Right atrium auricular region (tissue), 2 donors: ENCODE data around the gene ATP2C2. TPM values are rescaled to one million over a fixed set of nuclear protein-coding genes. Genes with fewer than 3 reads are reported as not detected.
"Not testable (repeated sequence)": the region's sequence is repeated elsewhere in the genome, so short reads cannot be mapped to it uniquely, and the experiment has no call there.

Experiments used
- DNase-seq: peaks from one replicate; pipeline ENCODE4 v3.0.0-alpha.2; 2019; ENCODE audit warnings: low spot score
- H3K27ac ChIP-seq, 2 donors: fragments of 200-600 bp; sonication (generic); 1 replicate in 1 of 2; 2 replicates in 1 of 2; pipeline ENCODE4 v1.5.1; 2016 to 2019
- H3K27me3 ChIP-seq, 2 donors: fragments of 200-600 bp; sonication (generic); one replicate each; pipeline versions ENCODE4 v1.5.1 to v1.6.0; 2017 to 2019
- H3K36me3 ChIP-seq: fragments of 200-600 bp; sonication (generic); one replicate; pipeline ENCODE4 v1.5.1; 2016
- H3K4me1 ChIP-seq, 2 donors: fragments of 200-600 bp; sonication (generic); one replicate each; pipeline versions ENCODE4 v1.5.1 to v1.6.0; 2017 to 2019
- H3K4me3 ChIP-seq, 2 donors: fragments of 200-600 bp; sonication (generic); 1 replicate in 1 of 2; 2 replicates in 1 of 2; pipeline ENCODE4 v1.5.1; 2017 to 2019; ENCODE audit warnings: mild to moderate bottlenecking in 1 of 2, moderate library complexity in 1 of 2
- H3K9me3 ChIP-seq, 2 donors: fragments of 200-600 bp; sonication (generic); one replicate each; pipeline ENCODE4 v1.5.1; 2019
- total RNA-seq, 2 donors: library from RNA; depleted of rRNA; stranded (reverse); fragments of >200 nt; gene quantifications; one replicate each; pipeline ENCODE4 v1.1.0, GENCODE V29; 2016
- TF ChIP-seq, protein P1 (sequence below), 2 donors: fragments of 200-600 bp; sonication (generic); IDR thresholded peaks; one replicate each; pipeline ENCODE4 v1.5.1; 2019; ENCODE audit warnings: antibody characterized with exemption in 2 of 2

Gene ATP2C2
- total RNA-seq, 2 donors from 2014 or later = not detected

DNA sequence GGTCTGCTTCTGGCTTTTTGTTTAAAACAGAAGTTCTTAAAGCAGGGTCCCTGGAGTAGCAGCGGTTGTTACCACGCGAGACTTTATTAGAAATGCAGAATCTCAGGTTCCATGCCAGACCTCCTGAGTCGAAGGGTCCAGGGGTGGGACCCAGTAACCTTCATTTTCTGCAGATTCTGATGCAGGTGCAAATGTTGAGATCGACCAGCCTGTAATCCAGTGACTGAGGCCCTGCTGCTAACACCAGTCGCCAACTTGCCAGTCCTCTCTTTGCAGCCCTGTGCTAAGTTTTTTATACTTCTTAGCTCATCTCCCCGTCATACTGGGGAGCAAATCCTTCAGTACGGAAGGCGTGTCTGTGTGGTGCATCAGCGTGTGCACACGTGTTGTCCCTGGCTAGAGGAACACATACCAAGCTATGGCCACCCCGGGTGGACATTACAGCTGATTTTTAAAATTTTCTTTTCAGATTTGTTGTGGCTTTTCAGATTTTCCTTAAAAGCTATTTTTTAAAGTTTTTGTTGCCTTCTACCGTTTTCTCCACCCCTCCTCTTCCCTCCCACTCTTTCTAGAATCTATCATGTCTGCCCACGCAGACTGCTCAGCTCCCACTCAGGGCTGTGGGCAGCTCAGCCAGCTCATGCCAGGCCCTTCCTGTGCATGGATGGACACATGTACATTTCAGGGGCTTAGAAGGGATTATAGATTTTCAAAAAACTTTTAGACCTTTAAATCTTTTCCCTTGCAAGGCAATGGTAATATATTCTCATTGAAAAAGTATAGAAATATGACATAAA, 78.5 kb downstream of the ATP2C2 start:
- Histone ChIP-seq H3K27me3 (no peaks in the 10 kb centered on the region), H3K36me3 (no peaks in the 10 kb centered on the region), H3K4me1 (no peaks in the 10 kb centered on the region), H3K4me3 (no peak overlapping the region), H3K27ac (no peak overlapping the region), H3K9me3 (no peaks in the 10 kb centered on the region)
- DNase-seq = no peak
- TF ChIP-seq, protein P1, sequence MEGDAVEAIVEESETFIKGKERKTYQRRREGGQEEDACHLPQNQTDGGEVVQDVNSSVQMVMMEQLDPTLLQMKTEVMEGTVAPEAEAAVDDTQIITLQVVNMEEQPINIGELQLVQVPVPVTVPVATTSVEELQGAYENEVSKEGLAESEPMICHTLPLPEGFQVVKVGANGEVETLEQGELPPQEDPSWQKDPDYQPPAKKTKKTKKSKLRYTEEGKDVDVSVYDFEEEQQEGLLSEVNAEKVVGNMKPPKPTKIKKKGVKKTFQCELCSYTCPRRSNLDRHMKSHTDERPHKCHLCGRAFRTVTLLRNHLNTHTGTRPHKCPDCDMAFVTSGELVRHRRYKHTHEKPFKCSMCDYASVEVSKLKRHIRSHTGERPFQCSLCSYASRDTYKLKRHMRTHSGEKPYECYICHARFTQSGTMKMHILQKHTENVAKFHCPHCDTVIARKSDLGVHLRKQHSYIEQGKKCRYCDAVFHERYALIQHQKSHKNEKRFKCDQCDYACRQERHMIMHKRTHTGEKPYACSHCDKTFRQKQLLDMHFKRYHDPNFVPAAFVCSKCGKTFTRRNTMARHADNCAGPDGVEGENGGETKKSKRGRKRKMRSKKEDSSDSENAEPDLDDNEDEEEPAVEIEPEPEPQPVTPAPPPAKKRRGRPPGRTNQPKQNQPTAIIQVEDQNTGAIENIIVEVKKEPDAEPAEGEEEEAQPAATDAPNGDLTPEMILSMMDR (IDR thresholded peaks at IDR 0.05) = no peak

DNA sequence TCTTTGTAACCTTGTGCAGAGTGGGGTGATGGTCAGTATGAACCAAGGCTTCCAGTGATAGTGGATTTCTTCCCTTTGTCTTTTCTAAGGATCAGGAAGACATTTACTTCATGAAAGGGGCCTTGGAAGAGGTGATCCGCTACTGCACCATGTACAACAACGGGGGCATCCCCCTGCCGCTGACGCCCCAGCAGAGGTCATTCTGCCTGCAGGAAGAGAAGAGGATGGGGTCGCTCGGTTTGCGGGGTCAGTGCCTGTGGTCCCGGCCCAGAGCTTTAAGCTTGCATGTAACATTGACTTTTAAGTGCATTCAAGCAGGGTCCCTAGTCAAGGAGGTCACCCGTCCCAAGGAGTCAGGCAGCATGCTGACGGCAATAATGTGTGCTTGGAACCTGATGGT, 80.1 kb downstream of the ATP2C2 start:
- H3K36me3 ChIP-seq = no peaks in the 10 kb centered on the region
- no peak overlapping the region for H3K27ac ChIP-seq
- H3K4me3 ChIP-seq = no peak overlapping the region
- H3K27me3 ChIP-seq = no peaks in the 10 kb centered on the region
- no peaks in the 10 kb centered on the region for H3K4me1 ChIP-seq
- DNase-seq = no peak
- TF ChIP-seq, protein P1 (IDR thresholded peaks at IDR 0.05) = no peak
- no peaks in the 10 kb centered on the region for H3K9me3 ChIP-seq

DNA sequence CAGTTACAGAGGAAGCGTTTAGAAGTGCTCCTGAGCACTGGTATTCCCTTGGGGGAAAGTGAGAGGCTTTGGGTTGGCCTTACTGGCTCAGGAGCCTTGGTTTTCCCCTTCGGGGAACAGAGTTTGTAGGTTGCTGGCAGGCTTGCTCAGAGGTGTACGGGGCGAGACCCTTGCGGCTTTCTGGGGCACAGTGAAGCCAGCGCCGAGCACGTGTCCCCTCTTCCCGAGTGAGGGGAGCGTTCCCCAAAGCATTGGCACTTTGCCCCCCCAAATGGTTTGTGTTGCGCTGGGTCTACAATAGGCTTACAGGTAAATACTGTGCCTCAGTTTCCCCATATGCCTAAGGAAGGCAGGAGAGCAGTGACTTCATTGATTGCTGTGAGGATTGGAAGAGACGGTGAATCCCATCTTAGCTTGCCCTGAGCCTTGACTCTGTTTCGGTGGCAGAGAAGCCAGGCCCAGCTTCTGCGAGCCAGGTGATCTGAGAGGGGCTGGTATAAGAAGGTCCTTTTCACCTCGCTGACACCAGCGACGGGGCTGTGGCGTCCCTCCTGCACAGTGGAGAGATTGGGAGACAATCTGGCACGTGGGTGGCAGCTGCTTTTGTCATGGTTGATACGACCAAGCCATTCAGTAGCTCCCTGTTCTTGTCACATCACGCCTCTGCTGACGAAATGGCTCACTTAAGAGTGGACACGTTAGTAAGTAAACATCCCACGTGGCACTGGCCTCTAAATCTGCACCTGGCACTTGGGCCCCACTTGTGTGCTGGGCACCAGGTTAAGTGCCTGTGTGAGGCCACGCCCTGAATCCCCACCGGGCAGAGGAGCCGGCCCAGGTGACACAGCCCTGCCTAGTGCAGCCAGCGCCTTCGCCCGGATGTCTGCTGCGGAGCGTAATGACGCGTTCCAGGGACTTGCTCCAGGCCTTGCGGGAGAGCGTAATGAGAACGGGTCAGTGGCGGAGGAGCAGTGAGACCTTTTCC, 81.1 kb downstream of the ATP2C2 start:
- H3K4me1 ChIP-seq = no peaks in the 10 kb centered on the region
- no peaks in the 10 kb centered on the region for H3K9me3 ChIP-seq
- H3K4me3 ChIP-seq = no peak overlapping the region
- no peak for DNase-seq
- H3K36me3 ChIP-seq = no peaks in the 10 kb centered on the region
- TF ChIP-seq, protein P1 (IDR thresholded peaks at IDR 0.05) = no peak
- H3K27me3 ChIP-seq = no peaks in the 10 kb centered on the region
- no peak overlapping the region for H3K27ac ChIP-seq

DNA sequence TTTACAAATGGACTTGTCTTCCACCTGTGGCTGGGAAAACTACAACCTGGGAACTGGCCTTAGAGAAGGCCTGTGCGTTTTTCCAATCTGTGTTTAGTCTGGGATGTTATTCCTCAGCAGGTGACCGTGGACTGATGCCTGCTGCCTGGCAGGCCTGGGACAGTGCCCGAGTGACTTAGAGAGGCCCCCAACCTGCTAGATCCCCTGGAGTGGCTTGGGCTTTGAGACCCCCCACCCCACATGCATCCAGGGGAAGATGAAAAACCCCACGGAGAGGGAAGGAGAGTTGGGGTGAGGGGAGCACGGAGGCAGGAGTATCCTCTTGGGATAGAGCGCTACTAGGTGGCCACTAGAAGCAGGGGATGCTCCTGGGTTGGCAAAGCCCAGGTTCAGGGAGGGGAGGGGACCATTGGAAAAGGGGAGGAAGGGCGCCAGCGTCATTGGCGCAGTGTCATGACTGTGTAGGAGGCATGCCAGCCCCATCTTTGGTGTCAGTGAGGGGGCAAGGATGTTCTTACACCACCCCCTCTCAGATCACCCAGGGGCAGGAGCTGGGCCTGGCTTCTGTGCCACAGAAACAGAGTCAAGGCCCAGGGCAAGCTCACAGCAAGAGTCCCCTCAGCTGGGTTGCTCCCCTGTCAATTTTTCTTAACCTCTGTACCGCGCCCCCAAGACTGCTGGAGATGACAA, 82.0 kb downstream of the ATP2C2 start:
- Histone ChIP-seq H3K4me3 (no peak overlapping the region), H3K9me3 (no peaks in the 10 kb centered on the region), H3K27me3 (no peaks in the 10 kb centered on the region), H3K36me3 (no peaks in the 10 kb centered on the region), H3K4me1 (no peaks in the 10 kb centered on the region), H3K27ac (no peak overlapping the region)
- no peak for DNase-seq
- TF ChIP-seq, protein P1 (IDR thresholded peaks at IDR 0.05) = no peak

DNA sequence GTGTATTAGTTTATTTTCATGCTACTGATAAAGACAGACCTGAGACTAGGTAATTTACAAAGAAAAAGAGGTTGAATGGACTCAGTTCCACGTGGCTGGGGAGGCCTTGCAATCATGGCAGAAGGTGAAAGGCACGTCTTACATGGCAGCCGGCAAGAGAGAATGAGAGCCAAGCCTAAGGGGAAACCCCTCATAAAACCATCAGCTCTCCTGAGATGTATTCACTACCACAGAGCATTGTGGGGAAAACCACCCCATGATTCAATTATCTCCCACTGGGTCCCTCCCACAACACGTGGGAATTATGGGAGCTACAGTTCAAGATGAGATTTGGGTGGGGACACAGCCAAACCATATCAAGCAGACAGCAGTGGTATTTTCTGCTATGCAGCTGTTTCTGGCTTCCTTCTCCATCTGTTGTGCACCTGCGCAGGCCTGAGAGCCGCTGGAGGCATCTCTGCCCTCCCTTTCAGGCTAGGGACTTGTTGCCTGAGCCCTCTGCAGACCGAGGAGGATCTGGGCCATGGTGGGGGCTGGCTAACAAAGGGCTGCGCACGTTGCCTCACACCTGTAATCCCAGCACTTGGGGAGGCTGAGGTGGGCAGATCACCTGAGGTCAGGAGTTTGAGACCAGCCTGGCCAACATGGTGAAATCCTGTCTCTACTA, 82.8 kb downstream of the ATP2C2 start:
- H3K4me1 ChIP-seq, H3K36me3 ChIP-seq, H3K9me3 ChIP-seq, H3K4me3 ChIP-seq, H3K27me3 ChIP-seq, DNase-seq, H3K27ac ChIP-seq: not testable (repeated sequence)
